Uterus (tissue), 4 donors: Measurements from ENCODE around the gene CCDC136. TPM values are rescaled to one million over a fixed set of nuclear protein-coding genes. Genes with fewer than 3 reads are reported as not detected.

Experiments
- DNase-seq, 2 donors: peaks; one replicate each; pipeline ENCODE4 v3.0.0-alpha.2; 2019 to 2020
- H3K27ac ChIP-seq, 2 donors: fragments of 200-600 bp; sonication (generic); 1 replicate in 1 of 2; 2 replicates in 1 of 2; pipeline ENCODE4 v1.5.1; 2016 to 2018
- H3K27me3 ChIP-seq, 2 donors: fragments of 200-600 bp; sonication (generic); one replicate each; pipeline ENCODE4 v1.5.1; 2018 to 2019; ENCODE audit warnings: control low read depth in 1 of 2
- H3K36me3 ChIP-seq, 2 donors: fragments of 200-600 bp; sonication (generic); one replicate each; pipeline ENCODE4 v1.5.1; 2019; ENCODE audit warnings: control low read depth in 1 of 2
- H3K4me1 ChIP-seq, 2 donors: fragments of 200-600 bp; sonication (generic); one replicate each; pipeline ENCODE4 v1.5.1; 2018 to 2019; ENCODE audit warnings: control low read depth in 1 of 2
- H3K4me3 ChIP-seq, 2 donors: fragments of 200-600 bp; sonication (generic); 1 replicate in 1 of 2; 2 replicates in 1 of 2; pipeline ENCODE4 v1.5.1; 2018 to 2019; ENCODE audit warnings: mild to moderate bottlenecking in 1 of 2
- H3K9me3 ChIP-seq, 2 donors: fragments of 200-600 bp; sonication (generic); one replicate each; pipeline ENCODE4 v1.5.1; 2019; ENCODE audit warnings: control low read depth in 1 of 2
- POLR2A ChIP-seq, 2 donors: fragments of 450-650 bp; IDR thresholded peaks; one replicate each; pipeline ENCODE4 v1.6.1; 2016; ENCODE audit warnings: antibody characterized with exemption in 2 of 2, mild to moderate bottlenecking in 1 of 2, moderate library complexity in 1 of 2
- intact Hi-C: fragments of 100-400 bp; cut with DNase I; formaldehyde crosslinking; loops from one replicate; pipeline ENCODE4 v1.15.1; 2023; ENCODE audit warnings: low total_unique reads
- total RNA-seq, 4 donors: library from RNA; depleted of rRNA in 3 of 4; stranded (reverse); fragments of >200 nt in 3 of 4; gene quantifications; one replicate each; pipeline versions ENCODE4 v1.1.0 to v1.2.4, GENCODE V29; 2014 to 2023
- TF ChIP-seq, protein P1 (sequence below), 4 experiments: fragments of 200-600 bp in 2 of 4; fragments of 450-650 bp in 2 of 4; sonication (generic) in 2 of 4; IDR thresholded peaks; one replicate each; pipeline ENCODE4 v1.5.1; 2016 to 2019; ENCODE audit warnings: antibody characterized with exemption in 4 of 4, mild to moderate bottlenecking in 2 of 4, moderate library complexity in 1 of 4
- donor health status: DM: yes; HTN: yes; CAD: no.

Gene CCDC136
- total RNA-seq = 10 to 100 TPM; 11.5 to 26.4 (median 14.8) TPM

GRCh38 chr7:128791121-128791971 lies at the start of gene CCDC136:
Gene CCDC136 (plus strand): TSS chr7:128791968. CDS start chr7:128792412, 444 bp downstream.
- intact Hi-C loops = loop anchor here (5.0 kb wide), 1 partner anchor 81 kb away; no protein-coding TSS in a partner anchor
- peak; percentile 65 to 66 for DNase-seq
- peaks cover 0 to 14% of the 10 kb centered on the region in 2 donors for H3K4me1 ChIP-seq
- no peaks in the 10 kb centered on the region for H3K9me3 ChIP-seq
- no peaks in the 10 kb centered on the region for H3K27me3 ChIP-seq
- H3K27ac ChIP-seq = peak within 1 kb of the TSS; percentile 81 to 86
- TF ChIP-seq, protein P1, sequence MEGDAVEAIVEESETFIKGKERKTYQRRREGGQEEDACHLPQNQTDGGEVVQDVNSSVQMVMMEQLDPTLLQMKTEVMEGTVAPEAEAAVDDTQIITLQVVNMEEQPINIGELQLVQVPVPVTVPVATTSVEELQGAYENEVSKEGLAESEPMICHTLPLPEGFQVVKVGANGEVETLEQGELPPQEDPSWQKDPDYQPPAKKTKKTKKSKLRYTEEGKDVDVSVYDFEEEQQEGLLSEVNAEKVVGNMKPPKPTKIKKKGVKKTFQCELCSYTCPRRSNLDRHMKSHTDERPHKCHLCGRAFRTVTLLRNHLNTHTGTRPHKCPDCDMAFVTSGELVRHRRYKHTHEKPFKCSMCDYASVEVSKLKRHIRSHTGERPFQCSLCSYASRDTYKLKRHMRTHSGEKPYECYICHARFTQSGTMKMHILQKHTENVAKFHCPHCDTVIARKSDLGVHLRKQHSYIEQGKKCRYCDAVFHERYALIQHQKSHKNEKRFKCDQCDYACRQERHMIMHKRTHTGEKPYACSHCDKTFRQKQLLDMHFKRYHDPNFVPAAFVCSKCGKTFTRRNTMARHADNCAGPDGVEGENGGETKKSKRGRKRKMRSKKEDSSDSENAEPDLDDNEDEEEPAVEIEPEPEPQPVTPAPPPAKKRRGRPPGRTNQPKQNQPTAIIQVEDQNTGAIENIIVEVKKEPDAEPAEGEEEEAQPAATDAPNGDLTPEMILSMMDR (IDR thresholded peaks at IDR 0.05) = no peak
- TF ChIP-seq POLR2A (IDR thresholded peaks at IDR 0.05) = peak in 1 of 2 donors; percentile 43
- H3K36me3 ChIP-seq = no peaks in the 10 kb centered on the region
- H3K4me3 ChIP-seq = peak within 1 kb of the TSS; percentile 65 to 77

DNA sequence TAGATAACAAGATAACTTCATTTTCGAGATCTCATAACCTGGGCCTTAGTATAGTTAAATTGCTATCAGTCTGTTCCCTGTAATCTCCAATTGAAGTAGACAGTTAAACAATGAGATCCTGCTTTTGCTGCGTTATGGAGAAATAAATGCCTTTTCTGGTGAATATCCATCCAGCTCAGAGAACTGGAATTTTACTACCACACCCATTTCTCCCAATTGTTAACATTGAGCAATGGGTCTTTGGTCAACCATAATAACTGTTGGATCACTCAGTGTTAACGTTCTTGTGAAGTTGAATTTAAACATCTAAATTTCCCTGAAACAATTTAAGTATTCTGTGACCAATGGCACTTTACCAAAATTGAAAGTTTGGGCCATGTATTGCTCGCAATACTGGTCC lies 49.6 kb upstream of the CCDC136 start:
- TF ChIP-seq, protein P1 (IDR thresholded peaks at IDR 0.05) = no peak
- no peak for TF ChIP-seq POLR2A (IDR thresholded peaks at IDR 0.05)
- Histone ChIP-seq H3K4me1 (no peaks in the 10 kb centered on the region), H3K27ac (peak overlapping the region in 1 of 2 donors; percentile 97), H3K4me3 (no peak overlapping the region), H3K27me3 (no peaks in the 10 kb centered on the region), H3K9me3 (no peaks in the 10 kb centered on the region), H3K36me3 (no peaks in the 10 kb centered on the region)
- intact Hi-C loops = no loop called here
- no peak for DNase-seq

GRCh38 chr7:128743112-128743772 lies 48.5 kb upstream of the CCDC136 start:
- H3K4me3 ChIP-seq = no peak overlapping the region
- intact Hi-C loops = no loop called here
- no peaks in the 10 kb centered on the region for H3K4me1 ChIP-seq

DNA sequence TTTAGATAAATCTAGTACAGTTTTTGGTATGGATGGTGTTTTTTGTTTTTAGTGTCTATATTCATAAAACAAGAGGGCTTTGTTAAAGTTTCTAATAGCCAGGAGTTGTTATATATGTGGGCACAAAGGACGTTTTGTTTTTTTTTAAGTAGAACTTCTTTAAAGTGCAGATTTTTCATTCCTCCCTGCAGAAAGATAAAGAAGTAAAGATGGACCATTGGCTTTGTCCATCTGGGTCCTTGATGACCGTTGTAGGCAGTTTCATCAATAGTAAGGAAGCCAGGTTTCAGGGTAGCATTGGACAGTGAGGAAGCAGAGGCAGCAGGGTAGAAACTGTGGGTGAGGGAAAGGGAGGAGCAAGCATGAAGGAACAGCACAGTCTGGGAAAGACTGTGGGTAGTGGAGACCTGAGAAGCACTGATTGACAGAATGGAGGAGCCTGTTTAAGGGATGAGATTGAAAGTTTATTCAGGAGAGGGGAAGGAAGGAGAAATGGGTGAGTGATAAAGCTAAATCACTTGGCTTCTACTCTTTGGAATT lies 47.3 kb upstream of the CCDC136 start:
- Histone ChIP-seq H3K36me3 (no peaks in the 10 kb centered on the region), H3K27ac (no peak overlapping the region), H3K4me3 (no peak overlapping the region), H3K27me3 (no peaks in the 10 kb centered on the region), H3K4me1 (no peaks in the 10 kb centered on the region), H3K9me3 (no peaks in the 10 kb centered on the region)
- intact Hi-C loops = no loop called here
- no peak for DNase-seq
- TF ChIP-seq, protein P1 (IDR thresholded peaks at IDR 0.05) = no peak
- no peak for TF ChIP-seq POLR2A (IDR thresholded peaks at IDR 0.05)

More at GRCh38 chr7:128743112-128743772, 48.5 kb upstream of the CCDC136 start:
- H3K27ac ChIP-seq = no peak overlapping the region
- no peaks in the 10 kb centered on the region for H3K27me3 ChIP-seq
- no peaks in the 10 kb centered on the region for H3K9me3 ChIP-seq
- no peak for TF ChIP-seq POLR2A (IDR thresholded peaks at IDR 0.05)
- DNase-seq = no peak
- no peaks in the 10 kb centered on the region for H3K36me3 ChIP-seq

- Histone ChIP-seq H3K36me3 (no peaks in the 10 kb centered on the region), H3K9me3 (no peaks in the 10 kb centered on the region), H3K27me3 (no peaks in the 10 kb centered on the region), H3K4me3 (no peak overlapping the region), H3K27ac (no peak overlapping the region), H3K4me1 (no peaks in the 10 kb centered on the region)
- TF ChIP-seq, protein P1 (IDR thresholded peaks at IDR 0.05) = no peak
- no peak for TF ChIP-seq POLR2A (IDR thresholded peaks at IDR 0.05)
- DNase-seq = no peak
- intact Hi-C loops = no loop called here
Observed at GRCh38 chr7:128745706-128746105, 46.1 kb upstream of the CCDC136 start.
